Chondrocyte (in vitro differentiated cells): Measurements from ENCODE around the gene CACNG3. TPM values are rescaled to one million over a fixed set of nuclear protein-coding genes. Genes with fewer than 3 reads are reported as not detected.
"Not testable (repeated sequence)": the region's sequence is repeated elsewhere in the genome, so short reads cannot be mapped to it uniquely, and the experiment has no call there.

Experiments used
- DNase-seq: peaks from one replicate; pipeline ENCODE4 v3.0.0; 2021; ENCODE audit warnings: mixed read lengths, low spot score
- H3K27ac Mint-ChIP-seq: one replicate; pipeline ENCODE4 v1.8.0; 2021; ENCODE audit warnings: mild to moderate bottlenecking, moderate library complexity, mixed read lengths; ENCODE audit not compliant: unreplicated experiment
- H3K27me3 Mint-ChIP-seq: 2 replicates; pipeline ENCODE4 v1.8.0; 2021; ENCODE audit warnings: low read depth, mixed read lengths
- H3K36me3 Mint-ChIP-seq: 2 replicates; pipeline ENCODE4 v1.8.0; 2021; ENCODE audit warnings: low read depth, mixed read lengths
- H3K4me1 Mint-ChIP-seq: 2 replicates; pipeline ENCODE4 v1.8.0; 2021; ENCODE audit warnings: low read depth, mild to moderate bottlenecking, mixed read lengths
- H3K4me3 Mint-ChIP-seq: one replicate; pipeline ENCODE4 v1.8.0; 2021; ENCODE audit warnings: mild to moderate bottlenecking, moderate library complexity, mixed read lengths; ENCODE audit not compliant: unreplicated experiment
- H3K9me3 Mint-ChIP-seq: 2 replicates; pipeline ENCODE4 v1.8.0; 2021; ENCODE audit warnings: low read depth, mixed read lengths
- total RNA-seq: library from RNA; stranded (reverse); gene quantifications from 3 replicates; pipeline ENCODE4 v1.2.1, GENCODE V29; 2021
- TF ChIP-seq, protein P1 (sequence below): fragments of 200-600 bp; sonication (generic); IDR thresholded peaks from 2 replicates; pipeline ENCODE4 v1.5.0; 2021; ENCODE audit warnings: antibody characterized with exemption, mild to moderate bottlenecking, moderate library complexity

The CACNG3 gene
- total RNA-seq, 1 donor from 2014 or later: not detected

DNA sequence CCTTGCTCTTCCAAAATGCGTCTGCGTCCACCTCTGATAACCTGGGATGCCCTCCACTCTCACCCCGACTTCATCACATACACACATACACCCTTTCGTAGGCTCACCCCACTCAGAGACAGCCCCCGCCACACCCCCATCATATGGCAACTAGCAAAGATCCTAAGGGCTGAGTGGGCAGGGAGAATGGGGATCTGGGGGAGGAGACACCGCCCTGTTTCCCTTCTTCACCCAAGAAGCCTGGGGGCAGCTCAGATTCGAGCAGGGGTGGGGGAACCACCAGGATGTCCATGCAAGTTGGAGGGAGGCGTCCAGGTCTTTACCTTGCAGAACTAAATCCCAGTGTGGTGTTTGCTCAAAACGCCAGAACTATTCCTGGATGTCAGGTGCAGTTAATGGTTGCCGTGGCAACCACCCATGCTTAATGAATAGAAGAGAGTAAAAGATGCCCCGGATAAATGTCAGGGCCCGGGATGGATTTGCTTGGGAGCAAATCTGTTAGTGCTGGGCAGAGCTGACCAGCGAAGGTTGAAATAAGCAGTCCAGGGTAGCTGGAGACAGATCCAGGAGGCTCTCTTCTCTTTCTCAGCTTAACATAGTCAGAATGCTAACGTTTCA, 72.8 kb downstream of the CACNG3 start:
- no peak overlapping the region for H3K4me3 Mint-ChIP-seq
- no peaks in the 10 kb centered on the region for H3K4me1 Mint-ChIP-seq
- H3K9me3 Mint-ChIP-seq: no peaks in the 10 kb centered on the region
- H3K36me3 Mint-ChIP-seq: no peaks in the 10 kb centered on the region
- no peak for DNase-seq
- TF ChIP-seq, protein P1, sequence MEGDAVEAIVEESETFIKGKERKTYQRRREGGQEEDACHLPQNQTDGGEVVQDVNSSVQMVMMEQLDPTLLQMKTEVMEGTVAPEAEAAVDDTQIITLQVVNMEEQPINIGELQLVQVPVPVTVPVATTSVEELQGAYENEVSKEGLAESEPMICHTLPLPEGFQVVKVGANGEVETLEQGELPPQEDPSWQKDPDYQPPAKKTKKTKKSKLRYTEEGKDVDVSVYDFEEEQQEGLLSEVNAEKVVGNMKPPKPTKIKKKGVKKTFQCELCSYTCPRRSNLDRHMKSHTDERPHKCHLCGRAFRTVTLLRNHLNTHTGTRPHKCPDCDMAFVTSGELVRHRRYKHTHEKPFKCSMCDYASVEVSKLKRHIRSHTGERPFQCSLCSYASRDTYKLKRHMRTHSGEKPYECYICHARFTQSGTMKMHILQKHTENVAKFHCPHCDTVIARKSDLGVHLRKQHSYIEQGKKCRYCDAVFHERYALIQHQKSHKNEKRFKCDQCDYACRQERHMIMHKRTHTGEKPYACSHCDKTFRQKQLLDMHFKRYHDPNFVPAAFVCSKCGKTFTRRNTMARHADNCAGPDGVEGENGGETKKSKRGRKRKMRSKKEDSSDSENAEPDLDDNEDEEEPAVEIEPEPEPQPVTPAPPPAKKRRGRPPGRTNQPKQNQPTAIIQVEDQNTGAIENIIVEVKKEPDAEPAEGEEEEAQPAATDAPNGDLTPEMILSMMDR: no peak
- H3K27ac Mint-ChIP-seq: no peak overlapping the region
- peaks cover 8% of the 10 kb centered on the region for H3K27me3 Mint-ChIP-seq

DNA sequence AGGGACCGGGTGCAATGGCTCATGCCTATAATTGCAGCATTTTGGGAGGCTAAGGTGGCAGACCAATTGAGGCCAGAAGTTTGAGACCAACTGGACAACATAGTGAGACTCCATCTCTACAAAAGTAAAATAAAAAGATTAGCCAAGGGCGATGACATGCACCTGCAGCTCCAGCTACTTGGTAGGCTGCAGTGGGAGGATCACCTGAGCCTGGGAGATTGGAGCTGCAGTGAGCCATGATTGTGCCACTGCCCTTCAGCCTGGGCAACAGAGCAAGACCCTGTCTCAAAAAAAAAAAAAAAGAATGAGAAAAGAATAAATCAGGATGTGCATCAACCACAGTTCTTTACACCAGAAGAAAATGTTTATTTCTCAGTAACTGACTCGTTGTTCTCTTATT, 76.0 kb downstream of the CACNG3 start:
- no peaks in the 10 kb centered on the region for H3K4me1 Mint-ChIP-seq
- peaks cover 3% of the 10 kb centered on the region for H3K9me3 Mint-ChIP-seq
- DNase-seq: no peak
- TF ChIP-seq, protein P1: no peak
- no peak overlapping the region for H3K27ac Mint-ChIP-seq
- H3K36me3 Mint-ChIP-seq: no peaks in the 10 kb centered on the region
- H3K4me3 Mint-ChIP-seq: no peak overlapping the region
- H3K27me3 Mint-ChIP-seq: no peaks in the 10 kb centered on the region

DNA sequence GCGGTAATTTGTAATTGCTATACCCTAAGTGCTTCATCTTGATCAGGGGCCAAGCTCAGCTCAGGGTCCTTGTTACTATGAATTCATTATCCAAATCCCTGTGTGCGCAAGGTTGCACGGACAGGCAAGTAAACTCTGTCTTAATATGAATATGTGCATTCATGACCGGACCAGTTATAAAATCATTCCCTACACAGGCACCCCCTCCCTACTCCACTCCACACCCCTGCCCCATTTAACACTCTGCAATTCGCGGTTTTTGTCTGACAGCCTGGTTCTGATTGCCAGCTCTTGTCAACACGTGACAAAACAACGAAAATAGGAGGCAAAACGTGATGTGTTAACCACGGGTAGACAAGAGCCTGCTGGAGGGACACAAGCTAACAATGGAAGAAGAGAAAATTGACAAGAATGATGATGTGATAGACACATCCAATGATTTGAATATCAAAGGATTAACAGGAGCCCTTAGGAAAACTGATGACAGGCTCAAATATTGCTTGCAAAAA, 76.5 kb downstream of the CACNG3 start:
- TF ChIP-seq, protein P1: no peak
- H3K27ac Mint-ChIP-seq: no peak overlapping the region
- no peak for DNase-seq
- H3K27me3 Mint-ChIP-seq: no peaks in the 10 kb centered on the region
- H3K9me3 Mint-ChIP-seq: peaks cover 3% of the 10 kb centered on the region
- H3K4me1 Mint-ChIP-seq: no peaks in the 10 kb centered on the region
- H3K4me3 Mint-ChIP-seq: no peak overlapping the region
- no peaks in the 10 kb centered on the region for H3K36me3 Mint-ChIP-seq

DNA sequence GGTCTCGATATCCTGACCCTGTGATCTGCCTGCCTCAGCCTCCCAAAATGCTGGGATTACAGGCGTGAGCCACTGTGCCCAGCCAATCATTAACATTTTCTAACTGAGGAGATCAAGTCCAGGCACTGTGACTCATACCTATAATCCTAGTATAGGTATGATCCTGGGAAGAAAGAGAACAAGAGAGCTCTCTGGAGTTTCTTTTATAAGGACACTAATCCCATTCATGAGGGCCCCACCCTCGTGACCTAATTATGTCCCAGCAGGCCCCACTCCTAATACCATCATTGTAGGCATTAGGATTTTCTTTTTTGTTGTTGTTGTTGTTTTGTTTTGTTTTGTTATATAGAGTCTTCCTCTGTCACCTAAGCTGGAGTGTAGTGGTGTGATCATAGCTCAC, 80.4 kb downstream of the CACNG3 start:
- Mint-ChIP-seq H3K4me1 (no peaks in the 10 kb centered on the region), H3K4me3 (no peak overlapping the region), H3K36me3 (no peaks in the 10 kb centered on the region), H3K27me3 (no peaks in the 10 kb centered on the region), H3K9me3 (peaks cover 3% of the 10 kb centered on the region), H3K27ac (no peak overlapping the region)
- TF ChIP-seq, protein P1: no peak
- DNase-seq: no peak

DNA sequence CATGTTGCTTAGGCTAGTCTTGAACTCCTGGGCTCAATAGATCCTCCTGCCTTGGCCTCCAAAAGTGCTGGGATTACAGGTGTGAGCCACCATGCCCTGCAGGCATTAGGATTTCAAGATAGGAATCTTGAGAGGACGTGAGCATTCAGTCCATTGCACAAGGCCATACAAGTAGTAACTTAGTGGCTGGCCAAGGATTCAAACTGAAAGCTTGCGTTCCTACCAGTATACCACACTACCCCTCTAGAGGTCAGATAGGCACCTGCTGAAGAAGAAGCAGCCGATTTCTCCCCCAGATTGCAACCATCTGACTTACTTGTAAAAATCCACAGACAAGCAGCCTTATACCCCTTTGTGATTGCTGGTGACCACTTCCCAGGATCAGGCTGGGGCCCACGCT, 80.9 kb downstream of the CACNG3 start:
- no peak for DNase-seq
- Mint-ChIP-seq H3K4me1 (no peaks in the 10 kb centered on the region), H3K9me3 (peaks cover 3% of the 10 kb centered on the region), H3K27me3 (no peaks in the 10 kb centered on the region), H3K4me3 (no peak overlapping the region), H3K27ac (no peak overlapping the region), H3K36me3 (no peaks in the 10 kb centered on the region)
- TF ChIP-seq, protein P1: no peak

DNA sequence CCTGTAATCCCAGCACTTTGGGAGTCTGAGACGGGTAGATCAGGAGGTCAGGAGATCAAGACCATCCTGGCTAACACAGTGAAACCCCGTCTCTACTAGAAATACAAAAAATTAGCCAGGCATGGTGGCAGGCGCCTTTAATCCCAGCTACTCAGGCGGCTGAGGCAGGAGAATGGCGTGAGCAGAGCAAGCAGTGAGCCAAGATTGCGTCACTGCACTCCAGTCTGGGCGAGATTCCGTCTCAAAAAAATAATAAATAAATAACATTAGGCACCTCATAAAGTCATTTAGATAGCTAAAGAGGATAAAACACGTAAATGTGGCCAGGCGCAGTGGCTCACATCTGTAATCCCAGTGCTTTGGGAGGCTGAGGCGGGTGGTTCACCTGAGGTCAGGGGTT, 87.7 kb downstream of the CACNG3 start:
- H3K4me3 Mint-ChIP-seq, DNase-seq, H3K36me3 Mint-ChIP-seq, H3K27ac Mint-ChIP-seq, H3K4me1 Mint-ChIP-seq, H3K27me3 Mint-ChIP-seq, H3K9me3 Mint-ChIP-seq: not testable (repeated sequence)
